Breast epithelium (tissue), 3 donors: ENCODE results near the gene GPLD1.

Experiments
- POLR2A ChIP-seq: fragments of 450-650 bp; IDR thresholded peaks from one replicate; pipeline ENCODE4 v1.6.1; 2016; ENCODE audit warnings: antibody characterized with exemption, mild to moderate bottlenecking, moderate library complexity
- POLR2AphosphoS5 ChIP-seq, 3 donors: sonication (generic); formaldehyde crosslinking; IDR thresholded peaks; one replicate each; pipeline ENCODE4 v1.6.1; 2017; ENCODE audit warnings: antibody characterized with exemption in 3 of 3
- TF ChIP-seq, protein P1 (sequence below), 3 donors: fragments of 450-650 bp; IDR thresholded peaks; one replicate each; pipeline ENCODE4 v1.5.1; 2016 to 2017; ENCODE audit warnings: antibody characterized with exemption in 3 of 3, mild to moderate bottlenecking in 3 of 3, moderate library complexity in 3 of 3

DNA sequence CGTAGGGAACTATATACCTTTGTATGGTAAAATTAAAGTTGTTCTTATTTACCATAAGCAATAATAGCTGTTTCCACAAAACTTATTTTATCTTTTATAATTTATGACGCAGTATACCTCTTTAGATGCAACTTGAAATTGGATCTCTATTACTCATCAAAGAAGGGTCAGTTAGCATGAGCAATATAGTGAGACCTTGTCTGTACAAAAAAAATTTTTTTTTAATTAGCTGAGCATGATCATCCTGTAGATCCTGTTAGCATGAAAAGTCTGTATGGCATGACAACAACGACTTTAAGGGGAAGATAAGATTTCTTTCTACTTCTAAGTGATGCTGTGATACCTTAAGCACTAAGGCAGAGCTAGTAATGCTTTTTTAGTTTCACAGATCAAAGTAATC, 11.3 kb upstream of the GPLD1 start:
- TF ChIP-seq, protein P1, sequence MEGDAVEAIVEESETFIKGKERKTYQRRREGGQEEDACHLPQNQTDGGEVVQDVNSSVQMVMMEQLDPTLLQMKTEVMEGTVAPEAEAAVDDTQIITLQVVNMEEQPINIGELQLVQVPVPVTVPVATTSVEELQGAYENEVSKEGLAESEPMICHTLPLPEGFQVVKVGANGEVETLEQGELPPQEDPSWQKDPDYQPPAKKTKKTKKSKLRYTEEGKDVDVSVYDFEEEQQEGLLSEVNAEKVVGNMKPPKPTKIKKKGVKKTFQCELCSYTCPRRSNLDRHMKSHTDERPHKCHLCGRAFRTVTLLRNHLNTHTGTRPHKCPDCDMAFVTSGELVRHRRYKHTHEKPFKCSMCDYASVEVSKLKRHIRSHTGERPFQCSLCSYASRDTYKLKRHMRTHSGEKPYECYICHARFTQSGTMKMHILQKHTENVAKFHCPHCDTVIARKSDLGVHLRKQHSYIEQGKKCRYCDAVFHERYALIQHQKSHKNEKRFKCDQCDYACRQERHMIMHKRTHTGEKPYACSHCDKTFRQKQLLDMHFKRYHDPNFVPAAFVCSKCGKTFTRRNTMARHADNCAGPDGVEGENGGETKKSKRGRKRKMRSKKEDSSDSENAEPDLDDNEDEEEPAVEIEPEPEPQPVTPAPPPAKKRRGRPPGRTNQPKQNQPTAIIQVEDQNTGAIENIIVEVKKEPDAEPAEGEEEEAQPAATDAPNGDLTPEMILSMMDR (IDR thresholded peaks at IDR 0.05) = no peak
- no peak for TF ChIP-seq POLR2A
- no peak for TF ChIP-seq POLR2AphosphoS5 (IDR thresholded peaks at IDR 0.05)
